Mesenteric fat pad (tissue), 1 donor: ENCODE results near the gene SETD5. TPM values are rescaled to one million over a fixed set of nuclear protein-coding genes. Genes with fewer than 3 reads are reported as not detected.

Experiments used
- DNase-seq: peaks from one replicate; pipeline ENCODE4 v3.0.0-alpha.2; 2020; ENCODE audit warnings: low spot score
- total RNA-seq: library from RNA; stranded (reverse); fragmentation: NEBNext Ultra II Directional; extraction: Animal tissue kit (Norgen Biotek cat#: 25700); gene quantifications from one replicate; pipeline ENCODE4 v1.2.1, GENCODE V29; 2021
- donor health status: DM: yes; HTN: yes; CAD: no.

Gene SETD5
- total RNA-seq, 1 donor from 2014 or later: 127 TPM

- no peak for DNase-seq
Measured at GRCh38 chr3:9512456-9513045, 115.1 kb downstream of the SETD5 start.

GRCh38 chr3:9514306-9514705 is 116.9 kb downstream of the SETD5 start:
- DNase-seq: no peak

GRCh38 chr3:9514956-9515355 is 117.5 kb downstream of the SETD5 start:
- DNase-seq: no peak

GRCh38 chr3:9525078-9525477 is 127.7 kb downstream of the SETD5 start:
- no peak for DNase-seq

Other genes with a start within 250 kb of the SETD5 start
- 2.7 TPM for gene SRGAP3, start 148.0 kb upstream of the SETD5 start, total RNA-seq
- gene THUMPD3, start 34.6 kb upstream of the SETD5 start, total RNA-seq: 43.0 TPM
- not detected for gene LHFPL4, start 156.2 kb downstream of the SETD5 start, total RNA-seq